Astrocyte (in vitro differentiated cells and primary cell): ENCODE data around the gene SFPQ. TPM values are rescaled to one million over a fixed set of nuclear protein-coding genes. Genes with fewer than 3 reads are reported as not detected.

Source experiments
- DNase-seq: peaks from one replicate; pipeline ENCODE4 v3.0.0-alpha.2; 2010; ENCODE audit warnings: low read depth
- FAIRE-seq: peaks from 2 replicates; lab custom pipeline; 2011; peaks lifted over from hg19 to GRCh38; lab: Jason Lieb, UNC
- H2AFZ ChIP-seq: 2 replicates; pipeline ENCODE4 v1.6.0; 2012; ENCODE audit warnings: low read depth, low read length, inconsistent platforms
- H3K27ac ChIP-seq: 2 replicates; pipeline ENCODE4 v1.5.1; 2011; ENCODE audit warnings: low read depth, low read length, inconsistent platforms
- H3K27me3 ChIP-seq: 2 replicates; pipeline ENCODE4 v1.6.0; 2011; ENCODE audit warnings: low read length, inconsistent platforms; ENCODE audit not compliant: insufficient read depth
- H3K36me3 ChIP-seq: 2 replicates; pipeline ENCODE4 v1.5.1; 2011; ENCODE audit warnings: low read length, inconsistent platforms; ENCODE audit not compliant: insufficient read depth
- H3K4me1 ChIP-seq: 2 replicates; pipeline ENCODE4 v1.5.1; 2011; ENCODE audit warnings: low read length, inconsistent platforms; ENCODE audit not compliant: insufficient read depth
- H3K4me2 ChIP-seq: 2 replicates; pipeline ENCODE4 v1.6.0; 2012; ENCODE audit warnings: low read length, inconsistent platforms
- H3K4me3 ChIP-seq: 2 replicates; pipeline ENCODE4 v1.5.1; 2011; ENCODE audit warnings: low read depth, mild to moderate bottlenecking, low read length, inconsistent platforms; ENCODE audit not compliant: insufficient read depth
- H3K79me2 ChIP-seq: 2 replicates; pipeline ENCODE4 v1.6.0; 2012; ENCODE audit warnings: mild to moderate bottlenecking, low read length, inconsistent platforms; ENCODE audit not compliant: insufficient read depth
- H3K9ac ChIP-seq: 2 replicates; pipeline ENCODE4 v1.6.0; 2012; ENCODE audit warnings: mild to moderate bottlenecking, low read length, inconsistent platforms
- H3K9me3 ChIP-seq: 2 replicates; pipeline ENCODE4 v1.5.1; 2012; ENCODE audit warnings: low read depth, mild to moderate bottlenecking, low read length, inconsistent platforms; ENCODE audit not compliant: insufficient read depth
- H4K20me1 ChIP-seq: 2 replicates; pipeline ENCODE4 v1.6.0; 2012; ENCODE audit warnings: low read length, inconsistent platforms; ENCODE audit not compliant: insufficient read depth
- H3K27ac Mint-ChIP-seq: one replicate; pipeline ENCODE4 v1.8.0; 2021; ENCODE audit warnings: mild to moderate bottlenecking, mixed read lengths; ENCODE audit not compliant: unreplicated experiment
- H3K27me3 Mint-ChIP-seq: one replicate; pipeline ENCODE4 v1.8.0; 2021; ENCODE audit warnings: low read depth, mixed read lengths; ENCODE audit not compliant: unreplicated experiment
- H3K36me3 Mint-ChIP-seq: one replicate; pipeline ENCODE4 v1.8.0; 2021; ENCODE audit warnings: low read depth, mixed read lengths; ENCODE audit not compliant: unreplicated experiment
- H3K4me1 Mint-ChIP-seq: one replicate; pipeline ENCODE4 v1.8.0; 2021; ENCODE audit warnings: low read depth, mixed read lengths; ENCODE audit not compliant: unreplicated experiment
- H3K4me3 Mint-ChIP-seq: one replicate; pipeline ENCODE4 v1.8.0; 2021; ENCODE audit warnings: mild to moderate bottlenecking, moderate library complexity, mixed read lengths; ENCODE audit not compliant: unreplicated experiment
- H3K9me3 Mint-ChIP-seq: one replicate; pipeline ENCODE4 v1.8.0; 2021; ENCODE audit warnings: mild to moderate bottlenecking, mixed read lengths; ENCODE audit not compliant: unreplicated experiment
- EZH2 ChIP-seq: IDR thresholded peaks from 2 replicates; pipeline ENCODE4 v1.6.1; 2012; ENCODE audit warnings: mild to moderate bottlenecking, low read length, inconsistent platforms; ENCODE audit not compliant: insufficient read depth
- total RNA-seq: library from RNA; stranded (reverse); gene quantifications from 2 replicates; pipeline ENCODE4 v1.2.1, GENCODE V29; 2021
- TF ChIP-seq, protein P1 (sequence below): IDR thresholded peaks from 2 replicates; pipeline ENCODE4 v1.5.1; 2011; ENCODE audit warnings: low read depth, mild to moderate bottlenecking, inconsistent platforms, low read length, moderate library complexity; ENCODE audit not compliant: insufficient read depth

SFPQ gene
- total RNA-seq, 1 donor from 2014 or later: 209 TPM

DNA sequence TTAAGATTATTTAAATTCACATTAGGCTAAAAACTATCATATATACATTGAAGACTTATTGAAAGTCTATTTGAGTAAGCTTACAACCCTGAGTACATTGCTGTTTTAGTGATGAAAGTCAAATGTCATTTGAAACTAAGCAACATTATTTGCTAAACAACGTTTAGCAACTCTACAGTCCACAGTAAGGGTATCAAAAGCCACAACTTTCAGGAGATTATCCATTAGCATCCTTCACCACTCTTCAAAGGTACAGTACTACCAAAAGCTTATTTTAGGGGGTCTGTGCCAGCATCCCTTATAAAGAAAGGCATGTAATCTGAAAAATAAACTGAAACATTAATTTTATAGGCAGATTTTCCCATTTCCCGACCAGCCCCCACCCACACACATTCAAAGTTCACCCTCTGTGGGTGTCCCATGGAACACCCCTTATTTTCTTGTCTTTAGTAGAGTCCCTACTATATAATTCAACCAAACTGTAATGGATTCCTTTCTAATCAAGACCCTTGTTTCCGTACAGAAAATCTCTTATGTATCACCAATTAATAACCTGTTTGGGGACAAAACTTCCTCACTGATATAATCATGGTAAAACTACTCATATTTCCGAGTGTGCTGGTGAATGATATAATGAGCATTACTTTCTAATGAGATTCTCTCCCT lies 11.0 kb downstream of the SFPQ start:
- Mint-ChIP-seq H3K27me3 (no peaks in the 10 kb centered on the region), H3K4me3 (no peak overlapping the region), H3K27ac (no peak overlapping the region), H3K36me3 (peaks cover 16% of the 10 kb centered on the region), H3K9me3 (no peaks in the 10 kb centered on the region), H3K4me1 (peaks cover 42% of the 10 kb centered on the region)
- Histone ChIP-seq H2AFZ (no peak overlapping the region), H3K4me2 (peak overlapping the region; percentile 1), H3K4me3 (no peak overlapping the region), H3K27ac (no peak overlapping the region), H3K9ac (no peak overlapping the region), H3K9me3 (no peaks in the 10 kb centered on the region), H4K20me1 (peaks cover 100% of the 10 kb centered on the region), H3K27me3 (no peaks in the 10 kb centered on the region), H3K36me3 (peaks cover 95% of the 10 kb centered on the region), H3K4me1 (peaks cover 10% of the 10 kb centered on the region), H3K79me2 (peaks cover 94% of the 10 kb centered on the region)
- FAIRE-seq: no peak
- TF ChIP-seq, protein P1, sequence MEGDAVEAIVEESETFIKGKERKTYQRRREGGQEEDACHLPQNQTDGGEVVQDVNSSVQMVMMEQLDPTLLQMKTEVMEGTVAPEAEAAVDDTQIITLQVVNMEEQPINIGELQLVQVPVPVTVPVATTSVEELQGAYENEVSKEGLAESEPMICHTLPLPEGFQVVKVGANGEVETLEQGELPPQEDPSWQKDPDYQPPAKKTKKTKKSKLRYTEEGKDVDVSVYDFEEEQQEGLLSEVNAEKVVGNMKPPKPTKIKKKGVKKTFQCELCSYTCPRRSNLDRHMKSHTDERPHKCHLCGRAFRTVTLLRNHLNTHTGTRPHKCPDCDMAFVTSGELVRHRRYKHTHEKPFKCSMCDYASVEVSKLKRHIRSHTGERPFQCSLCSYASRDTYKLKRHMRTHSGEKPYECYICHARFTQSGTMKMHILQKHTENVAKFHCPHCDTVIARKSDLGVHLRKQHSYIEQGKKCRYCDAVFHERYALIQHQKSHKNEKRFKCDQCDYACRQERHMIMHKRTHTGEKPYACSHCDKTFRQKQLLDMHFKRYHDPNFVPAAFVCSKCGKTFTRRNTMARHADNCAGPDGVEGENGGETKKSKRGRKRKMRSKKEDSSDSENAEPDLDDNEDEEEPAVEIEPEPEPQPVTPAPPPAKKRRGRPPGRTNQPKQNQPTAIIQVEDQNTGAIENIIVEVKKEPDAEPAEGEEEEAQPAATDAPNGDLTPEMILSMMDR: no peak
- no peak for TF ChIP-seq EZH2
- no peak for DNase-seq

DNA sequence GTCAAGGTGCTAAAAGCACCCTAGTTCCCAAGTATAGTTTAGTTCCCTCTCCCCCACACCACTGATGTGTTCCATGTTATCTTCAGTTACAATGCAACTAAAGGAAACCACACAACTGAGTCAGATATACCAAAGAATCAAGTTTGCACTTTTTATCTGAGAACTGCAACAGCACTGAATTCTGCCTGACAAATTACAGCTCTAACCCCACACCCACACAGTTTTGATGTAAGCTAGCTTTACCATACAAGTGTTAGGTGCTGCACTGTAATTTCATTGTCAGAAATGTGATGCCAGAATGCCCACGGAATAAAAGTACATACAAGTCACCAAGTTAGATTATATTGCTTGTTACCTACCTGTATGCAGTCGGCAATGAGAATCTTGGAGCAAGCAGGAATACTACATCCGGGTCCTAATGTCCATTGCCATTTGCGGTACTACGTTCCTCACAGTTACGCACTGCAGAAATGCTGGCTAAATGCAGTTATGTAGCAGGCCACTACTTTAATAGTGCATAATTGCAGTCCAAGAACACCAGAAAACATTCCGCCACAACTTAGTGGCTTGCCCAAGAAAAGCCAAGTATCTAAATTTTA lies 12.1 kb downstream of the SFPQ start:
- peaks cover 94% of the 10 kb centered on the region for H3K36me3 ChIP-seq
- FAIRE-seq (no peak), DNase-seq (peak; percentile 49)
- no peaks in the 10 kb centered on the region for H3K9me3 ChIP-seq
- TF ChIP-seq, protein P1: no peak
- no peak for TF ChIP-seq EZH2
- Mint-ChIP-seq H3K27me3 (no peaks in the 10 kb centered on the region), H3K9me3 (no peaks in the 10 kb centered on the region), H3K36me3 (peaks cover 16% of the 10 kb centered on the region), H3K4me3 (no peak overlapping the region), H3K27ac (no peak overlapping the region), H3K4me1 (peaks cover 39% of the 10 kb centered on the region)
- H3K4me1 ChIP-seq: peaks cover 4% of the 10 kb centered on the region
- H3K9ac ChIP-seq: no peak overlapping the region
- no peaks in the 10 kb centered on the region for H3K27me3 ChIP-seq
- H3K4me2 ChIP-seq: peak overlapping the region; percentile 29
- H4K20me1 ChIP-seq: peaks cover 100% of the 10 kb centered on the region
- no peak overlapping the region for H2AFZ ChIP-seq
- H3K4me3 ChIP-seq: no peak overlapping the region
- peaks cover 84% of the 10 kb centered on the region for H3K79me2 ChIP-seq
- H3K27ac ChIP-seq: no peak overlapping the region

DNA sequence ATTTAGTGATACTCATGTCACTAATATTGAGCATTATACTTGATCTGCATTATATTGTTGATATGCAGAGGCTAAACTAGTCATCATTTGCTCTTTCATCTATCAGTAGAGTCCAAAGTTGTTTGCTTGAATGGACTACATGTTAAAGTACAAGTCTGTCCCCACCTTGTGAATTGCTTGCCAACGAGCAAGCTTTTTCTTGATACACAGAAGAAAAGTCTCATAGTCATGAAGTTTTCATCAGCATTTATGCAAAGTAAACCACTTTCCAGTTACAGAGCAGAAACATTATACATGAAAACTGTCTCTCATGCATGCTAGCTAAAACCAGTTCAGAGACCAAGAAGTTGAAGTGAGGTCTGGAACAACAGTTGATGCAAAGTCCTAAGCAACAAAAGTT lies 13.0 kb downstream of the SFPQ start:
- Histone ChIP-seq H3K27ac (no peak overlapping the region), H3K4me2 (peak overlapping the region; percentile 29), H3K4me3 (no peak overlapping the region), H3K9ac (peak overlapping the region; percentile 6), H4K20me1 (peaks cover 100% of the 10 kb centered on the region), H3K4me1 (peaks cover 4% of the 10 kb centered on the region), H3K79me2 (peaks cover 74% of the 10 kb centered on the region), H3K27me3 (no peaks in the 10 kb centered on the region), H3K9me3 (no peaks in the 10 kb centered on the region), H3K36me3 (peaks cover 94% of the 10 kb centered on the region), H2AFZ (no peak overlapping the region)
- TF ChIP-seq, protein P1: no peak
- TF ChIP-seq EZH2: no peak
- no peak for DNase-seq
- Mint-ChIP-seq H3K36me3 (peaks cover 24% of the 10 kb centered on the region), H3K4me3 (no peak overlapping the region), H3K4me1 (peaks cover 34% of the 10 kb centered on the region), H3K27me3 (no peaks in the 10 kb centered on the region), H3K27ac (no peak overlapping the region), H3K9me3 (no peaks in the 10 kb centered on the region)
- no peak for FAIRE-seq
